ENCODE results near the gene SKAP2.
A peak's percentile ranks its signal among the peaks of the same experiment; 100 is the strongest.

SKAP2 gene

GRCh38 chr7:26694141-26694540 lies 170.2 kb downstream of the SKAP2 start:
- DNase-seq (ENCODE audit: low read depth) = no peak

- DNase-seq (ENCODE audit: low read depth) = no peak
Observed at GRCh38 chr7:26691886-26692285, 172.5 kb downstream of the SKAP2 start.

- DNase-seq (ENCODE audit: low read depth) = no peak
Observed at GRCh38 chr7:26691406-26691805, 173.0 kb downstream of the SKAP2 start.

GRCh38 chr7:26690135-26690805 lies 174.1 kb downstream of the SKAP2 start:
- no peak for DNase-seq (ENCODE audit: low read depth)

GRCh38 chr7:26688936-26689506 lies 175.4 kb downstream of the SKAP2 start:
- no peak for DNase-seq (ENCODE audit: low read depth)

- DNase-seq (ENCODE audit: low read depth) = no peak
Observed at GRCh38 chr7:26688388-26688787, 176.0 kb downstream of the SKAP2 start.

- DNase-seq (ENCODE audit: low read depth) = no peak
Observed at GRCh38 chr7:26687032-26687431, 177.4 kb downstream of the SKAP2 start.

GRCh38 chr7:26686448-26686981 lies 177.9 kb downstream of the SKAP2 start:
- DNase-seq (ENCODE audit: low read depth) = no peak

GRCh38 chr7:26685606-26686005 lies 178.8 kb downstream of the SKAP2 start:
- DNase-seq (ENCODE audit: low read depth) = no peak

- no peak for DNase-seq (ENCODE audit: low read depth)
Observed at GRCh38 chr7:26684447-26684846, 179.9 kb downstream of the SKAP2 start.

GRCh38 chr7:26683277-26683676 lies 181.1 kb downstream of the SKAP2 start:
- no peak for DNase-seq (ENCODE audit: low read depth)

GRCh38 chr7:26681819-26682418 lies 182.5 kb downstream of the SKAP2 start:
- DNase-seq (ENCODE audit: low read depth) = no peak

- DNase-seq (ENCODE audit: low read depth) = no peak
Observed at GRCh38 chr7:26680587-26680986, 183.8 kb downstream of the SKAP2 start.

- no peak for DNase-seq (ENCODE audit: low read depth)
Observed at GRCh38 chr7:26675143-26675887, 189.1 kb downstream of the SKAP2 start.

GRCh38 chr7:26673858-26674257 lies 190.5 kb downstream of the SKAP2 start:
- DNase-seq (ENCODE audit: low read depth) = no peak

GRCh38 chr7:26673271-26673670 lies 191.1 kb downstream of the SKAP2 start:
- DNase-seq (ENCODE audit: low read depth) = no peak

- no peak for DNase-seq (ENCODE audit: low read depth)
Observed at GRCh38 chr7:26670841-26671240, 193.5 kb downstream of the SKAP2 start.

- DNase-seq (ENCODE audit: low read depth) = no peak
Observed at GRCh38 chr7:26670290-26670689, 194.1 kb downstream of the SKAP2 start.

GRCh38 chr7:26668821-26669220 lies 195.6 kb downstream of the SKAP2 start:
- no peak for DNase-seq (ENCODE audit: low read depth)

- DNase-seq (ENCODE audit: low read depth) = no peak
Observed at GRCh38 chr7:26667514-26668133, 196.8 kb downstream of the SKAP2 start.

- peak; percentile 4 for DNase-seq (ENCODE audit: low read depth)
Observed at GRCh38 chr7:26664735-26665416, 199.5 kb downstream of the SKAP2 start.

GRCh38 chr7:26664274-26664673 lies 200.1 kb downstream of the SKAP2 start:
- no peak for DNase-seq (ENCODE audit: low read depth)

Data from activated T-cell treated with anti-CD3 and anti-CD28 coated beads for 1 hour (primary cell).